HG03060 (cell line): ENCODE measurements around the gene CCL26.
"Not testable (repeated sequence)": the region's sequence is repeated elsewhere in the genome, so short reads cannot be mapped to it uniquely, and the experiment has no call there.

Experiments used
- ATAC-seq: cut with Tn5 transposase; IDR thresholded peaks from one replicate; pipeline ENCODE4 v1.9.1; 2021; ENCODE audit warnings: low read depth, moderate number of reproducible peaks; ENCODE audit not compliant: unreplicated experiment

CCL26 gene

GRCh38 chr7:75793676-75794075 is 21.7 kb upstream of the CCL26 start:
- no peak for ATAC-seq

GRCh38 chr7:75792567-75792966 is 20.6 kb upstream of the CCL26 start:
- ATAC-seq: not testable (repeated sequence)

GRCh38 chr7:75789361-75789924 is 17.4 kb upstream of the CCL26 start:
- no peak for ATAC-seq

- ATAC-seq: not testable (repeated sequence)
These were observed 16.3 kb upstream of the CCL26 start for GRCh38 chr7:75788154-75788847.

GRCh38 chr7:75783058-75783457 is 11.0 kb upstream of the CCL26 start:
- ATAC-seq: not testable (repeated sequence)

- ATAC-seq: not testable (repeated sequence)
These were observed 8.7 kb upstream of the CCL26 start for GRCh38 chr7:75780647-75781273.

- ATAC-seq: not testable (repeated sequence)
These were observed 7.5 kb upstream of the CCL26 start for GRCh38 chr7:75779516-75779915.

- ATAC-seq: not testable (repeated sequence)
These were observed 7.0 kb upstream of the CCL26 start for GRCh38 chr7:75779035-75779434.

- ATAC-seq: no peak
These were observed 4.4 kb upstream of the CCL26 start for GRCh38 chr7:75776295-75776971.

GRCh38 chr7:75773958-75774357 is 1.9 kb upstream of the CCL26 start:
- ATAC-seq: not testable (repeated sequence)

GRCh38 chr7:75771224-75771623 is 787 bp downstream of the CCL26 start:
- ATAC-seq: no peak

- ATAC-seq: no peak
These were observed 9.6 kb downstream of the CCL26 start for GRCh38 chr7:75762350-75762917.

GRCh38 chr7:75761801-75762200 is 10.2 kb downstream of the CCL26 start:
- not testable (repeated sequence) for ATAC-seq

GRCh38 chr7:75758491-75758890 is 13.5 kb downstream of the CCL26 start:
- no peak for ATAC-seq

- ATAC-seq: no peak
These were observed 14.2 kb downstream of the CCL26 start for GRCh38 chr7:75757860-75758259.

- no peak for ATAC-seq
These were observed 14.9 kb downstream of the CCL26 start for GRCh38 chr7:75756991-75757676.

GRCh38 chr7:75756206-75756990 is 15.6 kb downstream of the CCL26 start:
- ATAC-seq: no peak

- ATAC-seq: no peak
These were observed 28.6 kb downstream of the CCL26 start for GRCh38 chr7:75743455-75743859.

GRCh38 chr7:75740846-75741497 is 31.0 kb downstream of the CCL26 start:
- ATAC-seq: no peak
